Loucy (cell line): ENCODE data around the gene EZR.

ENCODE experiments used
- H2AFZ ChIP-seq: fragments of 200-600 bp; sonication (generic); 2 replicates; pipeline ENCODE4 v1.6.0; 2016; ENCODE audit warnings: antibody characterized with exemption, mild to moderate bottlenecking, low read length, moderate library complexity
- H3F3A ChIP-seq: fragments of 200-600 bp; 2 replicates; pipeline ENCODE4 v1.6.0; 2016; ENCODE audit warnings: antibody characterized with exemption, low read depth, mild to moderate bottlenecking
- H3K27me3 ChIP-seq: fragments of 200-600 bp; sonication (generic); 2 replicates; pipeline ENCODE4 v1.6.1; 2014; ENCODE audit warnings: low read length, mild to moderate bottlenecking; ENCODE audit not compliant: insufficient read depth, poor library complexity, severe bottlenecking
- H3K36me3 ChIP-seq: fragments of 200-600 bp; sonication (generic); 2 replicates; pipeline ENCODE4 v1.6.1; 2016; ENCODE audit warnings: low read length; ENCODE audit not compliant: insufficient read depth
- H3K4me1 ChIP-seq: fragments of 200-600 bp; sonication (generic); 2 replicates; pipeline ENCODE4 v1.5.1; 2014; ENCODE audit warnings: low read length, mild to moderate bottlenecking; ENCODE audit not compliant: insufficient read depth, poor library complexity, severe bottlenecking
- H3K4me2 ChIP-seq: fragments of 200-600 bp; sonication (generic); 2 replicates; pipeline ENCODE4 v1.6.0; 2014; ENCODE audit warnings: antibody characterized with exemption, low read length, low read depth, mild to moderate bottlenecking; ENCODE audit not compliant: poor library complexity, severe bottlenecking
- H3K4me3 ChIP-seq: fragments of 200-600 bp; sonication (generic); 2 replicates; pipeline ENCODE4 v1.5.1; 2014; ENCODE audit warnings: low read length, mild to moderate bottlenecking, mixed read lengths; ENCODE audit not compliant: poor library complexity, severe bottlenecking
- H3K79me2 ChIP-seq: fragments of 200-600 bp; sonication (generic); 2 replicates; pipeline ENCODE4 v1.6.1; 2014; ENCODE audit warnings: low read length; ENCODE audit not compliant: insufficient read depth
- H3K9ac ChIP-seq: fragments of 200-600 bp; sonication (generic); 2 replicates; pipeline ENCODE4 v1.6.0; 2014; ENCODE audit warnings: mild to moderate bottlenecking, low read depth, low read length, moderate library complexity; ENCODE audit not compliant: poor library complexity, severe bottlenecking
- H3K9me2 ChIP-seq: fragments of 200-600 bp; sonication (generic); replicated peaks from 2 replicates; pipeline ENCODE4 v1.6.1; 2016; ENCODE audit warnings: low read depth, low read length, mixed read lengths
- H3K9me3 ChIP-seq: fragments of 200-600 bp; sonication (generic); 2 replicates; pipeline ENCODE4 v1.6.1; 2014; ENCODE audit warnings: mild to moderate bottlenecking, antibody characterized with exemption, low read length, low read depth; ENCODE audit not compliant: insufficient read depth
- H4K20me1 ChIP-seq: fragments of 200-600 bp; sonication (generic); 2 replicates; pipeline ENCODE4 v1.6.0; 2014; ENCODE audit warnings: antibody characterized with exemption, low read length, mild to moderate bottlenecking; ENCODE audit not compliant: insufficient read depth, poor library complexity, severe bottlenecking
- EZH2phosphoT487 ChIP-seq: fragments of 200-600 bp; IDR thresholded peaks from 2 replicates; pipeline ENCODE4 v1.6.1; 2018; ENCODE audit warnings: antibody characterized with exemption, mild to moderate bottlenecking, moderate library complexity, borderline replicate concordance
- TF ChIP-seq, protein P1 (sequence below): fragments of 200-600 bp; sonication (generic); conservative IDR thresholded peaks from 2 replicates; pipeline ENCODE4 v1.5.1; 2014; ENCODE audit warnings: mild to moderate bottlenecking, antibody characterized with exemption, low read length

The EZR gene

DNA sequence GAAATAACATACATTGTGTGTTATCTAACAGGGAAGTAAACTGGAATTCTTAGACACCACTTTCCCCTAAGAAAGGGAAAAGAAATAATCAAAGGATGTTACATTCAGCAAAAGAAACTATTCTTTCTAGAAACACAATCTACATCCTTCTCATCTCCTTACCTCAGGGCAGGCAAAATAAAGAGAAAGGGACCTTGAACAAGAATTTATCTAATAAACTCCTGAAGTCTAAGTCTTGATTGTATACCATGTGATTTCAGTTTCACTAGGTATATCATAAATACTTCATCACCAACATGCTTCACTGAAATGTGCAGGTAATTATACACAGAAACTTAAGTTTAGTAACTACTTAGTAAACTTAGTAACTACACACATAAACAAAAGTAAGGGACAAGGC is 15.0 kb downstream of the EZR start:
- Histone ChIP-seq H3K9ac (peak overlapping the region; percentile 53), H3K27me3 (no peaks in the 10 kb centered on the region), H3K9me2 (no peaks in the 10 kb centered on the region), H3K9me3 (no peaks in the 10 kb centered on the region), H2AFZ (no peak overlapping the region), H3K36me3 (peaks cover 10% of the 10 kb centered on the region; the same call in 1 of the 2 replicates), H3K79me2 (peaks cover 85% of the 10 kb centered on the region), H4K20me1 (peaks cover 53% of the 10 kb centered on the region), H3F3A (peaks cover 14% of the 10 kb centered on the region), H3K4me2 (peak overlapping the region; percentile 98), H3K4me1 (peaks cover 82% of the 10 kb centered on the region), H3K4me3 (peak overlapping the region; percentile 70)
- TF ChIP-seq, protein P1, sequence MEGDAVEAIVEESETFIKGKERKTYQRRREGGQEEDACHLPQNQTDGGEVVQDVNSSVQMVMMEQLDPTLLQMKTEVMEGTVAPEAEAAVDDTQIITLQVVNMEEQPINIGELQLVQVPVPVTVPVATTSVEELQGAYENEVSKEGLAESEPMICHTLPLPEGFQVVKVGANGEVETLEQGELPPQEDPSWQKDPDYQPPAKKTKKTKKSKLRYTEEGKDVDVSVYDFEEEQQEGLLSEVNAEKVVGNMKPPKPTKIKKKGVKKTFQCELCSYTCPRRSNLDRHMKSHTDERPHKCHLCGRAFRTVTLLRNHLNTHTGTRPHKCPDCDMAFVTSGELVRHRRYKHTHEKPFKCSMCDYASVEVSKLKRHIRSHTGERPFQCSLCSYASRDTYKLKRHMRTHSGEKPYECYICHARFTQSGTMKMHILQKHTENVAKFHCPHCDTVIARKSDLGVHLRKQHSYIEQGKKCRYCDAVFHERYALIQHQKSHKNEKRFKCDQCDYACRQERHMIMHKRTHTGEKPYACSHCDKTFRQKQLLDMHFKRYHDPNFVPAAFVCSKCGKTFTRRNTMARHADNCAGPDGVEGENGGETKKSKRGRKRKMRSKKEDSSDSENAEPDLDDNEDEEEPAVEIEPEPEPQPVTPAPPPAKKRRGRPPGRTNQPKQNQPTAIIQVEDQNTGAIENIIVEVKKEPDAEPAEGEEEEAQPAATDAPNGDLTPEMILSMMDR: no peak
- TF ChIP-seq EZH2phosphoT487: no peak

DNA sequence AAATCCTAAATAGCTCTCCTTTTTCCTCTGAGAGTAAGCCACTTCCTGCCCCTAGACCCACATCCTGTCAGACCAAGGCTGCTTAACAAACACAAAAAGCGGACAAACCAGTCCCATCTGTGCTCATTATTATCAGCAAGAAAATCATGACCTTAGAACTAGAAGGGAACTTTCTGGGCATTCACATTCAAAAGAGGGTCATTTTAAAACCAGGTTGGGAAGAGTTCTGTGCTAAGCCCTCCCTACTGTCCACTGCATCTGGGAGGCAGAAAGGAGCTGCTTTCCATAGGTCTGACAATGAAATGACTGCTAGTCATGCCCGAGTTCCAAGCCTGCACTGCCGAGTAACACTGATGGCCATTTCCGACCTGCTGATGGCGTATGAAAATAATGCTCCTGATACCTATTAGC is 15.4 kb downstream of the EZR start:
- Histone ChIP-seq H3K4me2 (peak overlapping the region; percentile 98), H3K36me3 (peaks cover 10% of the 10 kb centered on the region; the same call in 1 of the 2 replicates)
- TF ChIP-seq, protein P1: no peak
- no peak for TF ChIP-seq EZH2phosphoT487

DNA sequence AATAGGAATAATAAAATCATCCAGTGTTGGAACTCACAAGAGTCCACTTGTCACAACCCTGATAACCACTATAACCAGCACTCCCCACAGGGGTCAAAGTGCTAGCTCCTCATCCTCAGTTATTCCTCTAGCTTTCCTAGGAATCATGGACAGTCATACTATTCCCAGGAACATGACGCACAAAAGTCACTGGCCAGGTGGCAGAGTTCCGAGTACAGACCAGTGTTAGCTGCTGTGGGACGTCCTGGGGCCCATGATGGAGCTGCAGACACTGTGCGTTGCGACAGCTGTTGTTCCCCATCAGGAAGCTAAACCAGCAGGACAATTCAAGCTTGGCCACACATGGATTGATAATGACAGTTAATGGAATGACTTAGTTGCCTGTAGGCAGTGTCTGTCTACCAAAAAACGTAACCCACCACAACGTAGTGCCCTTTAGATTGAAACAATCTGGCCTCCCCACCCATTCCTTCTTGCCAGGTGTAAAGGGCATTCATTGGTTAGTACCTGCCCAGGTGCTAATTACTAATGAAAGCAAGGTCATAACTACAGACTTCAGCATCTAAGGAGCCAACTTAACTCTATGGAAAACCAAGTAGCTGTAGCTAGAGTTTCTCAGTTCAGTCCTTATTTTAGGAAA is 17.4 kb downstream of the EZR start:
- Histone ChIP-seq H3K79me2 (peaks cover 85% of the 10 kb centered on the region), H3K36me3 (no peaks in the 10 kb centered on the region), H3K4me3 (no peak overlapping the region), H3K4me1 (peaks cover 79% of the 10 kb centered on the region), H3K27me3 (no peaks in the 10 kb centered on the region), H3K9me3 (no peaks in the 10 kb centered on the region), H3F3A (peaks cover 17% of the 10 kb centered on the region), H4K20me1 (peaks cover 65% of the 10 kb centered on the region), H3K4me2 (no peak overlapping the region), H3K9me2 (no peaks in the 10 kb centered on the region), H3K9ac (no peak overlapping the region), H2AFZ (no peak overlapping the region)
- TF ChIP-seq, protein P1: no peak
- TF ChIP-seq EZH2phosphoT487: no peak

More for the DNA sequence above, 15.4 kb downstream of the EZR start:
- H3K79me2 ChIP-seq: peaks cover 85% of the 10 kb centered on the region
- H3K4me3 ChIP-seq: peak overlapping the region; percentile 70
- no peaks in the 10 kb centered on the region for H3K9me3 ChIP-seq
- peaks cover 17% of the 10 kb centered on the region for H3F3A ChIP-seq
- no peaks in the 10 kb centered on the region for H3K27me3 ChIP-seq
- H3K9me2 ChIP-seq: no peaks in the 10 kb centered on the region
- peaks cover 58% of the 10 kb centered on the region for H4K20me1 ChIP-seq
- no peak overlapping the region for H2AFZ ChIP-seq
- peak overlapping the region; percentile 53 for H3K9ac ChIP-seq
- H3K4me1 ChIP-seq: peaks cover 82% of the 10 kb centered on the region
